EL (cell line): ENCODE measurements around the gene TTI1.

Experiments
- DNase-seq: peaks from one replicate; pipeline ENCODE4 v3.0.0-alpha.2; 2016

Gene TTI1

DNA sequence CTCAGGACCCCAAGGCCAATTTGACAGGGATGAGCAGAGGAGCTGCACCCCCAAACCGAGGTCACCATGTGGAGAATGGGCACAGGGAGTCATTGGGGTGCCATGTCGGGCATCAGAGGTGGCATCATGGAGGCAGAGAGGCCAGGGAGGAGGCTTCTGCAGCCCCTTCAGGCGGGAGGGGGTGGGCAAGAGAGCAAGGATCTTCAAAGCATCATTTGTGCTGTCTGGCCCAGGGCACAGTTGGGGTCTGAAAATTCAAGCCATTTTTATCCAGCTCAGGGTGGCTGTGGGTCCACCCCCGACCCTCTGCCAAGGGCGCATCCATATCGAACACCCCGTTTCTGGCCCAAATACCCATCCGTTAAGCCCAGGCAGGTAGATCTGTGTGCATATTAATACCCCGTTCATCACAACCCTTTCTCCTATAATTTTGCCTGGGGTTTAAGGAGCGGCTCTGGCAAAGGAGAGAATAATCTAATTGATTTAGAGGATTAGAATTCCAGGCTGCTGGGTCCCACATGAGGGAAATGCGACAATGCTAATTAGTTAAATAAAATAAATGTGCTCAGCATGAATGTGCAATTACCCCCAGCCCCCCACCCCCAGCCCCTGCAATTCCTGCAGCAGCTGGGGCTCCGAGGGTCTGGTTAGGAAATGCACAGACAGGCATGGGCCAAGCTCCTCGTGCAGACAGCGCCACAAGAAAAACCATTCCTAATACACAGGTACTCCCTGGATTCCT lies 98.5 kb downstream of the TTI1 start:
- DNase-seq = no peak

DNA sequence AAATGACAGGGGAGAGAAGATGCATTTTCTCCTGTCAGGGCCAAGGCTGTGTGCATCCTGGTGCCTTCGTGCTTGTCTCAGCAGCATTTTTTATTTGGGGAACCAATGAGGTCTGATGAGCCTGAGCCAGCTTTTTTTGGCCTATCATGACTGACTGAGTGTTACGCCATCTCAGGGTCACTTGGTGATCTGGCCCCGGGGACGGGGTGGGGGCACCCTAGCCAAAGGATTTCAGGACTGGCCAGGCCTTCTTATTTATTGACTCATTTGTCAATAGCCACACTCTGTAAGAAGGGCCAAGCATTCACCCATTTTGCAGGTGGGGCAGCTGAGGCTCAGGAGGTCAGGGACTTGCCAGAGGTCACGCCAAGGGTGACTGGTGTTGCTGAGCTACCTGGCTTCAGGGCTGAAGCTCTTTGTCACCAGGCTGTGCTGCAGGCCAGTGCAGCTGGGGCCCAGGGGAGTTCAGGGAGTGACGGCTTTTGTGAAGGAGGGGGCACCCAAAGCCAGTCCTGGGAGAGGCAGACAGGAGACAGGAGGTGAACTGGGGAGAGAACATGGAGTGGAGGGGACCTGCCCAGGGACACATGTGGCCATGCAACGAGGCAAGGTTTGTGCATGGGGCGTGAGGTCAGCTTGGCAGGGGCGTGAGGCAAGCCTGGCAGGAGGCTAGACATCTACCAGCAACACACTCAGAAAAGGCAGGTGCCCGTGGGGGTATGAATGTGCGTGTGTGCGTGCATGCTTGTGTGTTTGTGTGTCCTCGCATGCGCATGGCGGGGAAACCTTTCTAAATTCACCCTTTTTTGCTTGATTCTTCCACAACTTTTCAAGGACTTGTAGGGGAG lies 99.2 kb downstream of the TTI1 start:
- no peak for DNase-seq
